HEK293 (cell line): ENCODE results near the gene IRF2.
"Not testable (repeated sequence)": the region's sequence is repeated elsewhere in the genome, so short reads cannot be mapped to it uniquely, and the experiment has no call there.

ENCODE experiments used
- CTCF ChIA-PET: fragments of 350-600 bp; formaldehyde crosslinking; extraction: SDS; loops from one replicate; lab custom pipeline; 2021; ENCODE audit warnings: antibody characterized with exemption; lab: Yijun Ruan, JAX
- POLR2A ChIA-PET: fragments of 300-600 bp; formaldehyde crosslinking; extraction: SDS; loops from one replicate; lab custom pipeline; 2020; ENCODE audit warnings: antibody characterized with exemption, inconsistent platforms; lab: Yijun Ruan, JAX
- H3K27ac ChIP-seq: fragments of 200-500 bp; sonication (Bioruptor generic); 2 replicates; pipeline ENCODE4 v1.5.1; 2014; ENCODE audit warnings: low read depth, low read length, control low read depth, inconsistent platforms; ENCODE audit errors: extremely low read depth
- H3K36me3 ChIP-seq, 2 experiments: fragments of 200-500 bp in 1 of 2; sonication (Bioruptor generic) in 1 of 2; 1 replicate in 1 of 2; 2 replicates in 1 of 2; pipeline ENCODE4 v1.5.1; 2014 to 2017; ENCODE audit warnings: inconsistent platforms in 2 of 2, low read length in 2 of 2; ENCODE audit not compliant: control insufficient read depth in 2 of 2, insufficient read depth in 1 of 2
- H3K4me1 ChIP-seq: fragments of 200-500 bp; sonication (Bioruptor generic); 2 replicates; pipeline ENCODE4 v1.5.1; 2014; ENCODE audit warnings: mild to moderate bottlenecking, low read length, inconsistent platforms; ENCODE audit not compliant: control insufficient read depth, insufficient read depth
- H3K4me3 ChIP-seq: 2 replicates; pipeline ENCODE4 v1.5.1; 2011; ENCODE audit warnings: low read depth, mild to moderate bottlenecking, control low read depth, low read length, moderate library complexity
- H3K9me3 ChIP-seq: fragments of 200-500 bp; sonication (Bioruptor generic); 2 replicates; pipeline ENCODE4 v1.5.1; 2014; ENCODE audit warnings: low read depth, low read length, inconsistent platforms; ENCODE audit not compliant: control insufficient read depth, insufficient read depth
- PRDM2 ChIP-seq: fragments of 450-650 bp; formaldehyde crosslinking; IDR thresholded peaks from 2 replicates; pipeline ENCODE4 v1.5.1; 2016; ENCODE audit warnings: missing biosample characterization, missing genetic modification characterization, borderline replicate concordance
- ZBTB17 ChIP-seq: fragments of 450-650 bp; formaldehyde crosslinking; IDR thresholded peaks from 2 replicates; pipeline ENCODE4 v1.5.1; 2016; ENCODE audit warnings: missing biosample characterization, missing genetic modification characterization
- ZBTB48 ChIP-seq: fragments of 450-650 bp; formaldehyde crosslinking; IDR thresholded peaks from 2 replicates; pipeline ENCODE4 v1.5.1; 2016; ENCODE audit warnings: missing biosample characterization, missing genetic modification characterization
- ZBTB7A ChIP-seq: fragments of 450-650 bp; formaldehyde crosslinking; IDR thresholded peaks from 2 replicates; pipeline ENCODE4 v1.5.1; 2016; ENCODE audit warnings: low read depth, missing biosample characterization, missing genetic modification characterization
- ZEB2 ChIP-seq: fragments of 450-650 bp; formaldehyde crosslinking; IDR thresholded peaks from 2 replicates; pipeline ENCODE4 v1.5.1; 2016; ENCODE audit warnings: missing biosample characterization, missing genetic modification characterization
- ZFP37 ChIP-seq: fragments of 450-650 bp; formaldehyde crosslinking; IDR thresholded peaks from 2 replicates; pipeline ENCODE4 v1.5.1; 2016; ENCODE audit warnings: missing biosample characterization, missing genetic modification characterization
- ZIC2 ChIP-seq: fragments of 450-650 bp; formaldehyde crosslinking; IDR thresholded peaks from 2 replicates; pipeline ENCODE4 v1.5.1; 2016; ENCODE audit warnings: missing biosample characterization, missing genetic modification characterization
- ZNF10 ChIP-seq: fragments of 450-650 bp; formaldehyde crosslinking; IDR thresholded peaks from 2 replicates; pipeline ENCODE4 v1.5.1; 2017; ENCODE audit warnings: missing biosample characterization, missing genetic modification characterization
- ZNF121 ChIP-seq: fragments of 450-650 bp; formaldehyde crosslinking; IDR thresholded peaks from 2 replicates; pipeline ENCODE4 v1.5.1; 2016; ENCODE audit warnings: missing biosample characterization, missing genetic modification characterization
- ZNF239 ChIP-seq: fragments of 450-650 bp; formaldehyde crosslinking; IDR thresholded peaks from 2 replicates; pipeline ENCODE4 v1.5.1; 2016; ENCODE audit warnings: missing biosample characterization, missing genetic modification characterization
- ZNF623 ChIP-seq: fragments of 450-650 bp; formaldehyde crosslinking; IDR thresholded peaks from 2 replicates; pipeline ENCODE4 v1.5.1; 2016; ENCODE audit warnings: missing biosample characterization, missing genetic modification characterization
- ZNF664 ChIP-seq: fragments of 450-650 bp; formaldehyde crosslinking; IDR thresholded peaks from 2 replicates; pipeline ENCODE4 v1.5.1; 2016; ENCODE audit warnings: missing biosample characterization, missing genetic modification characterization
- ZSCAN30 ChIP-seq: fragments of 450-650 bp; IDR thresholded peaks from 2 replicates; pipeline ENCODE4 v1.5.1; 2018; ENCODE audit warnings: missing biosample characterization, mild to moderate bottlenecking, missing genetic modification characterization, moderate library complexity

IRF2 gene

GRCh38 chr4:184383497-184384055, 90.8 kb downstream of the IRF2 start:
- H3K27ac ChIP-seq: no peak overlapping the region

DNA sequence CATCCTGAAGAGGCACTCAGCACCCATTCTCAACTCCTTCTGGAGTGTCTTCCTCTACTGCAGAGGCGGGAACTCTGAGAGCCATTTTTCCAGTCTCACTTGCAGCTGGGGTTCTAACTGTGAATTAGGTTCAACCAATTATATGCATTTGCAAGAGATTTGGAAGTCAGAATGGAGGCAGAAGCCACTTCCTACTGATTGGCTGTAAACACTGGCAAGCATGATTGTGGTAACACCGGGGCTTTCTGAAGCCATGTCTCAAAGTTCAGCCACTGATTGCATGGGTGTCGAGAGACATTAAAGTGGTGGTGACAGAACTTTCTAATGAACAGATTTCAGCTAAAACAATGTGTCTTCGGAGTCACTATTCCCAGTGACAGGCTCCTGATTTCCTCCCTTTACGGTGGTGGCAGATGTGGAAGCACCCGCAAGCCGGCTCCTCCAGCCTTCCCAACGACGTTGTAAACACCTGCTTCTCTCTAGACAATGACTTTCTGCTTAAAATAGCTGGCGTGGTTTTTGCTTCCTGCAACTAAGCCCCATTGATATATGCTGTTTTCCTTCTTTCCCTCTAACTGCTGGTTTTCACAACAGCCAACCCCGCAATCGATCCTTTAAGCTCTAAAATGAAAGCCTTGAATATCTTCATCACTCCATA, 92.0 kb downstream of the IRF2 start:
- Histone ChIP-seq H3K4me1 (no peaks in the 10 kb centered on the region), H3K4me3 (no peak overlapping the region)

More at GRCh38 chr4:184383497-184384055, 90.8 kb downstream of the IRF2 start:
- no peak for TF ChIP-seq PRDM2 (tag by site-specific recombination)
- no peak for TF ChIP-seq ZNF121
- TF ChIP-seq ZIC2 (tag by site-specific recombination): no peak
- peak; percentile 51; the same call in 1 of the 2 replicates for TF ChIP-seq ZBTB17 (tag by site-specific recombination)
- TF ChIP-seq ZNF623 (tag by site-specific recombination): no peak
- peak; percentile 61; the same call in 1 of the 2 replicates for TF ChIP-seq ZNF10 (tag by site-specific recombination)
- CTCF ChIA-PET: interaction anchor here (0.6 kb wide), 1 partner anchor 48 kb away, joined by 3 read pairs; no protein-coding TSS in a partner anchor
- Histone ChIP-seq H3K4me1 (no peaks in the 10 kb centered on the region), H3K4me3 (no peak overlapping the region), H3K9me3 (no peaks in the 10 kb centered on the region), H3K36me3 (peaks cover 0 to 13% of the 10 kb centered on the region in 2 experiments; a peak in 1 of 3 replicates)
- POLR2A ChIA-PET: no interaction called here

DNA sequence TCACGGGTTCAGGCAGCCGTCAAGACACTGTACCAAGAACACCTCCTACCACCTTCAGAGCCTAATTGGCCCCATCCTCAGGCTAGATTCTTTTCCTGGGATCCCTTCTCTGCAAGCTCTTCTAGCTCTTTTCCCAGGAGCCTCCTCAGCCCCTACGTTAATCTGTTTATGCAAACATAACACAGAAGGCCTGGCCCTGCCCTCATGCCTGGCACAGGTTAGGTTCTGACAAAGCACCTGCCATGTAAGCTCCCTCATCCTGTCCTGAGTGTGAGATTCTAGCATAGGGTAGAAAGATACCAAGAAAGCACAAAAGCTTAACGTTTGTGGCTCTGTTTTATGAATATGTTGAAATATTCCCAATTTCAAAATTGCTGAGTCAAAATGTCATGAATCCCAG, 93.6 kb downstream of the IRF2 start:
- ChIA-PET POLR2A (no interaction called here), CTCF (no interaction called here)
- H3K4me1 ChIP-seq: no peaks in the 10 kb centered on the region
- H3K4me3 ChIP-seq: no peak overlapping the region
- TF ChIP-seq ZSCAN30 (tag by site-specific recombination) (no peak), ZNF239 (tag by site-specific recombination) (no peak), ZFP37 (tag by site-specific recombination) (no peak), ZBTB7A (no peak), ZBTB48 (no peak)
- H3K9me3 ChIP-seq: no peaks in the 10 kb centered on the region
- H3K36me3 ChIP-seq: no peaks in the 10 kb centered on the region
- no peak overlapping the region for H3K27ac ChIP-seq

More for the DNA sequence above, 92.0 kb downstream of the IRF2 start:
- CTCF ChIA-PET: interaction anchor here (1.5 kb wide), 1 partner anchor 168 kb away, joined by 4 read pairs; no protein-coding TSS in a partner anchor
- Histone ChIP-seq H3K36me3 (peaks cover 0 to 5% of the 10 kb centered on the region in 2 experiments; a peak in 1 of 3 replicates), H3K27ac (no peak overlapping the region), H3K9me3 (no peaks in the 10 kb centered on the region)
- POLR2A ChIA-PET: no interaction called here
- TF ChIP-seq ZNF664 (tag by site-specific recombination) (no peak), ZEB2 (no peak)

GRCh38 chr4:184380214-184380613, 94.1 kb downstream of the IRF2 start:
- H3K9me3 ChIP-seq, H3K4me1 ChIP-seq, POLR2A ChIA-PET, CTCF ChIA-PET, H3K36me3 ChIP-seq, H3K4me3 ChIP-seq, H3K27ac ChIP-seq: not testable (repeated sequence)
